Measurements from ENCODE around the gene EZH1.
"Not testable (repeated sequence)": the region's sequence is repeated elsewhere in the genome, so short reads cannot be mapped to it uniquely, and the experiment has no call there.

EZH1 gene

DNA sequence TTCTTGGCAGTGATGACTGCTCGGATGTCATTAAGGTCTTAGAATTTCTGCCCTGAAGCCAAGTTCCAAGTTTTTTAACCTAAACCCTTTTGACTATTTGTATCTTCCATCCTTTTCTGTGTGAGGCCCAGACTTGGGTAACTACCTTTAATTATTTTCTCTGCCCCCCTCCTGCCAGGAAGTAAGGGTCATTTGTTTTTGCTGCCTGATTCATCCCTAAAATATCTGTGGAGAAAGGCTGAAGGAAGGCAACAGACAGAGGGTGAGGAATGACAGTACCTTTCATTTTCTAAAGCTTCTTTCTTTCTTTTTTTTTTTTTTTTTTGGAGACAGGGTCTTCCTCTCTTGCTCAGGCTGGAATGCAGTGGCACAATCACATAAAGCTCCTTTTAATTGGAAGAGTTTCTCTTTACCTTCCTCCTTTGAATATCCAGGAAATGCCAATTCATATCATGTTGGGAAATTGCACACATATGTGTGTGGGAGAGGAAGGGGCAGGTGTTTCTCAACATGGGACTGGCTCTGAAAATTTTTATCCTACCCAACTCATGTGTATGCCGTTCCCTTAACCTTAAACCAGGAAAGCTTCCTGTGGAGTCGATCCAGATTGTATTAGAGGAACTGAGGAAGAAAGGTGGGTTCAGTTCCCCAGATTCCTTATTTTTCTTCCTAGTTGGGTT is 29.4 kb upstream of the EZH1 start:
- Histone ChIP-seq H3K79me2 (ENCODE audit: insufficient read depth, low read length) (no peaks in the 10 kb centered on the region), H3K9me3 (ENCODE audit: low read length) (no peaks in the 10 kb centered on the region), H2AFZ (ENCODE audit: low read length) (no peak overlapping the region), H3K36me3 (ENCODE audit: insufficient read depth, low read length) (peaks cover 38% of the 10 kb centered on the region), H4K20me1 (ENCODE audit: insufficient read depth, low read length) (no peaks in the 10 kb centered on the region), H3K27ac (ENCODE audit: low read depth, low read length, poor library complexity, severe bottlenecking) (no peak overlapping the region), H3K4me1 (ENCODE audit: insufficient read depth, low read length, severe bottlenecking) (peaks cover 15% of the 10 kb centered on the region), H3K4me3 (ENCODE audit: low read depth, low read length, poor library complexity, severe bottlenecking) (peak overlapping the region; percentile 96), H3F3A (ENCODE audit: insufficient read depth, low read length) (no peaks in the 10 kb centered on the region), H3K27me3 (ENCODE audit: insufficient read depth, low read length) (no peaks in the 10 kb centered on the region), H3K9me2 (ENCODE audit: low read depth, low read length) (no peaks in the 10 kb centered on the region), H3K4me2 (ENCODE audit: low read length) (peak overlapping the region; percentile 68), H3K9ac (ENCODE audit: low read length) (peak overlapping the region; percentile 95)
- no peak for TF ChIP-seq EZH2 (IDR thresholded peaks at IDR 0.05; ENCODE audit: borderline replicate concordance, low read length)
- TF ChIP-seq, protein P1, sequence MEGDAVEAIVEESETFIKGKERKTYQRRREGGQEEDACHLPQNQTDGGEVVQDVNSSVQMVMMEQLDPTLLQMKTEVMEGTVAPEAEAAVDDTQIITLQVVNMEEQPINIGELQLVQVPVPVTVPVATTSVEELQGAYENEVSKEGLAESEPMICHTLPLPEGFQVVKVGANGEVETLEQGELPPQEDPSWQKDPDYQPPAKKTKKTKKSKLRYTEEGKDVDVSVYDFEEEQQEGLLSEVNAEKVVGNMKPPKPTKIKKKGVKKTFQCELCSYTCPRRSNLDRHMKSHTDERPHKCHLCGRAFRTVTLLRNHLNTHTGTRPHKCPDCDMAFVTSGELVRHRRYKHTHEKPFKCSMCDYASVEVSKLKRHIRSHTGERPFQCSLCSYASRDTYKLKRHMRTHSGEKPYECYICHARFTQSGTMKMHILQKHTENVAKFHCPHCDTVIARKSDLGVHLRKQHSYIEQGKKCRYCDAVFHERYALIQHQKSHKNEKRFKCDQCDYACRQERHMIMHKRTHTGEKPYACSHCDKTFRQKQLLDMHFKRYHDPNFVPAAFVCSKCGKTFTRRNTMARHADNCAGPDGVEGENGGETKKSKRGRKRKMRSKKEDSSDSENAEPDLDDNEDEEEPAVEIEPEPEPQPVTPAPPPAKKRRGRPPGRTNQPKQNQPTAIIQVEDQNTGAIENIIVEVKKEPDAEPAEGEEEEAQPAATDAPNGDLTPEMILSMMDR (IDR thresholded peaks at IDR 0.05; ENCODE audit: low read length): no peak

DNA sequence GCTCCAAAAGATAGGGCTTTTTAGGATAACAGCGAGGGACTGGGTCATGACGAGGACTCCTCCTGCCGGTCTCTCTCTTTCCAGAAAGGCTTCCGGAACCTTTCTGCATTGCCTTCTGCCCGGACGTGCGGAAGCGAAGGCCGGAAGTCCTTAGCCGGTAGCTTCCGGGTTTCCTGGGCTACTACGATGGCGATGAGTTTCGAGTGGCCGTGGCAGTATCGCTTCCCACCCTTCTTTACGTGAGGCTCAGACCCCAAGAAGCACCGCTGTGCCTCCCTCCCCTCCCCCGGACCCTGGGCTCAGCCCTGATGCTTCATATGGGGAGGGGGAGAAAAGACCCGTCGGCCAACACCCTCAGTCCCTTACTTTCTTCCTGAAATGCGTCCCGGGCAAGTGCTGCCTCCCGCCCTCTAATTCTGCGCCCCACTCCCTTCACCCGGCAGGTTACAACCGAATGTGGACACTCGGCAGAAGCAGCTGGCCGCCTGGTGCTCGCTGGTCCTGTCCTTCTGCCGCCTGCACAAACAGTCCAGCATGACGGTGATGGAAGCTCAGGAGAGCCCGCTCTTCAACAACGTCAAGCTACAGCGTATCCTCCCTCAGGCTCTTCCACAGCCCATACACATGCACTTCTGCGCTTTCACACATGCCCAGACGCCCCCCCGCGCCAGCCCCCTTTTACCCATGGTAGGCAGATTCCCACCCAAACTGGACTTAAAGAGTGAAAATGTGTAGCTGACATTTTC is 28.6 kb upstream of the EZH1 start, which contains the start of gene VPS25:
TSS of gene VPS25 (plus strand) at position 160 of the 746 bp plus-strand sequence. CDS start at position 187, 27 bp downstream.
- Histone ChIP-seq H2AFZ (ENCODE audit: low read length) (peak within 1 kb of the TSS; percentile 98), H3K9ac (ENCODE audit: low read length) (peak within 1 kb of the TSS; percentile 95), H3K9me3 (ENCODE audit: low read length) (no peaks in the 10 kb centered on the region), H3K36me3 (ENCODE audit: insufficient read depth, low read length) (peaks cover 30% of the 10 kb centered on the region), H3K4me2 (ENCODE audit: low read length) (peak within 1 kb of the TSS; percentile 68), H3K4me3 (ENCODE audit: low read depth, low read length, poor library complexity, severe bottlenecking) (peak within 1 kb of the TSS; percentile 96), H3K79me2 (ENCODE audit: insufficient read depth, low read length) (no peaks in the 10 kb centered on the region), H4K20me1 (ENCODE audit: insufficient read depth, low read length) (no peaks in the 10 kb centered on the region), H3F3A (ENCODE audit: insufficient read depth, low read length) (no peaks in the 10 kb centered on the region), H3K27ac (ENCODE audit: low read depth, low read length, poor library complexity, severe bottlenecking) (no peak within 1 kb of the TSS), H3K27me3 (ENCODE audit: insufficient read depth, low read length) (no peaks in the 10 kb centered on the region), H3K9me2 (ENCODE audit: low read depth, low read length) (no peaks in the 10 kb centered on the region), H3K4me1 (ENCODE audit: insufficient read depth, low read length, severe bottlenecking) (peaks cover 15% of the 10 kb centered on the region)
- TF ChIP-seq, protein P1 (IDR thresholded peaks at IDR 0.05; ENCODE audit: low read length): peak; percentile 16; the same call in 1 of the 2 replicates
- TF ChIP-seq EZH2 (IDR thresholded peaks at IDR 0.05; ENCODE audit: borderline replicate concordance, low read length): no peak

DNA sequence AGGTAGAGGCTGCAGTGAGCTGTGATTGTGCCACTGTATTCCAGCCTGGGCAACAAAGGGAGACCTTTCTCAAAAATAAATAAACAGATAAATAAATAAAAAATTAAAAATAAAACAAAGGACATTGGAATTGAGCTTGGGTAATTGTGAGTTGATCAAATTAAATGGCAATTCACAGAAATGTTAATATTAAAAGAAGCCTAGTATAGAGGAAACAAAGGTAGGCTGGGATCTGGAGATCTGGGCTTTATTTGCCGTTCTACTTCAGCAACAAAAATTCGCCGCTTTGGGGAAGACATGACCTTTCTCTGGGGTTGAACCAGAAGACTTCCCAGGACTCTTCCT is 28.1 kb upstream of the EZH1 start:
- Histone ChIP-seq H3K27me3 (ENCODE audit: insufficient read depth, low read length) (no peaks in the 10 kb centered on the region), H3F3A (ENCODE audit: insufficient read depth, low read length) (no peaks in the 10 kb centered on the region), H4K20me1 (ENCODE audit: insufficient read depth, low read length) (no peaks in the 10 kb centered on the region), H3K9me2 (ENCODE audit: low read depth, low read length) (no peaks in the 10 kb centered on the region), H3K4me1 (ENCODE audit: insufficient read depth, low read length, severe bottlenecking) (peaks cover 15% of the 10 kb centered on the region), H3K36me3 (ENCODE audit: insufficient read depth, low read length) (peaks cover 25% of the 10 kb centered on the region), H3K79me2 (ENCODE audit: insufficient read depth, low read length) (no peaks in the 10 kb centered on the region), H3K4me3 (ENCODE audit: low read depth, low read length, poor library complexity, severe bottlenecking) (peak overlapping the region; percentile 96), H3K27ac (ENCODE audit: low read depth, low read length, poor library complexity, severe bottlenecking) (no peak overlapping the region), H3K9me3 (ENCODE audit: low read length) (no peaks in the 10 kb centered on the region), H2AFZ (ENCODE audit: low read length) (peak overlapping the region; percentile 98), H3K9ac (ENCODE audit: low read length) (peak overlapping the region; percentile 95), H3K4me2 (ENCODE audit: low read length) (peak overlapping the region; percentile 68)
- TF ChIP-seq, protein P1 (IDR thresholded peaks at IDR 0.05; ENCODE audit: low read length): no peak
- no peak for TF ChIP-seq EZH2 (IDR thresholded peaks at IDR 0.05; ENCODE audit: borderline replicate concordance, low read length)

DNA sequence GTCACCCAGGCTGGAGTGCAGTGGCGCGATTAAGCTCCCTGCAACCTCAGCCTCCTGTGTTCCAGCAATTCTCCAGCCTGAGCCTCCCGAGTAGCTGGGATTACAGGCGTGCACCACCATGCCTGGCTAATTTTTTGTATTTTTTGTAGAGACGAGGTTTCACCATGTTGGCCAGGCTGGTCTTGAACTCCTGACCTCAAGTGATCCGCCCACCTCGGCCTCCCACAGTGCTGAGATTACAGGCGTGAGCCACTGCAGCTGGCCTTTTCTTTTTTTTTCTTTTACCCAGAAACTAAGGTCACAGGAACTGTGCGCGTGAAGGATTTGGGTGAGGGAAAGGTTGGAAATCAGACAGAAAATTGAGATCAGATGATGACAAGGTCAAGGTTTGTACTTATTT is 25.1 kb upstream of the EZH1 start:
- not testable (repeated sequence) for H3K9ac ChIP-seq (ENCODE audit: low read length); H3K4me3 ChIP-seq (ENCODE audit: low read depth, low read length, poor library complexity, severe bottlenecking); H3K27ac ChIP-seq (ENCODE audit: low read depth, low read length, poor library complexity, severe bottlenecking); H3F3A ChIP-seq (ENCODE audit: insufficient read depth, low read length); H3K9me2 ChIP-seq (ENCODE audit: low read depth, low read length); H4K20me1 ChIP-seq (ENCODE audit: insufficient read depth, low read length); H2AFZ ChIP-seq (ENCODE audit: low read length); H3K27me3 ChIP-seq (ENCODE audit: insufficient read depth, low read length); H3K36me3 ChIP-seq (ENCODE audit: insufficient read depth, low read length); H3K79me2 ChIP-seq (ENCODE audit: insufficient read depth, low read length); H3K9me3 ChIP-seq (ENCODE audit: low read length); H3K4me2 ChIP-seq (ENCODE audit: low read length)
- peaks cover 15% of the 10 kb centered on the region for H3K4me1 ChIP-seq (ENCODE audit: insufficient read depth, low read length, severe bottlenecking)

DNA sequence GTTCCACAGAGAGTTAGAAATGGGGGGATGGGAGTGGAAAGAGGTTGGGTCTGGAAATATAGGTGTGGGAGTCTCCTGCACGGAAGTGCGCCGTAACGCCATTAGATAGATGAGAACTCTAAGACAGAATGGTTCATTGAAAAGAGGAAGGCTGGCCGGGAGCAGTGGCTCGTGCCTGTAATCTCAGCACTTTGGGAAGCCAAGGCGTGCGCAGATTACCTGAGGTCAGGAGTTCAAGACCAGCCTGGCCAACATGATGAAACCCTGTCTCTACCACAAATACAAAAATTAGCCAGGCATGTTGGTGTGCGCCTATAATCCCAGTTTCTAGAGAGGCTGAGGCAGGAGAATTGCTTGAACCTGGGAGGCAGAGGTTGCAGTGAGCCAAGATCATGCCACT is 23.2 kb upstream of the EZH1 start:
- not testable (repeated sequence) for H3K4me2 ChIP-seq (ENCODE audit: low read length); H3K4me3 ChIP-seq (ENCODE audit: low read depth, low read length, poor library complexity, severe bottlenecking); H3K27ac ChIP-seq (ENCODE audit: low read depth, low read length, poor library complexity, severe bottlenecking); H3K36me3 ChIP-seq (ENCODE audit: insufficient read depth, low read length); H3K9me2 ChIP-seq (ENCODE audit: low read depth, low read length); H3K27me3 ChIP-seq (ENCODE audit: insufficient read depth, low read length); H3K9ac ChIP-seq (ENCODE audit: low read length); H3K79me2 ChIP-seq (ENCODE audit: insufficient read depth, low read length); H3F3A ChIP-seq (ENCODE audit: insufficient read depth, low read length); H2AFZ ChIP-seq (ENCODE audit: low read length); H3K4me1 ChIP-seq (ENCODE audit: insufficient read depth, low read length, severe bottlenecking); H4K20me1 ChIP-seq (ENCODE audit: insufficient read depth, low read length); H3K9me3 ChIP-seq (ENCODE audit: low read length)

Measured in OCI-LY1 (cell line).